Measurements from ENCODE around the gene PSMB7. TPM values are rescaled to one million over a fixed set of nuclear protein-coding genes. Genes with fewer than 3 reads are reported as not detected.

PSMB7 gene
- total RNA-seq, 1 experiment from 2014 or later = 187 TPM

DNA sequence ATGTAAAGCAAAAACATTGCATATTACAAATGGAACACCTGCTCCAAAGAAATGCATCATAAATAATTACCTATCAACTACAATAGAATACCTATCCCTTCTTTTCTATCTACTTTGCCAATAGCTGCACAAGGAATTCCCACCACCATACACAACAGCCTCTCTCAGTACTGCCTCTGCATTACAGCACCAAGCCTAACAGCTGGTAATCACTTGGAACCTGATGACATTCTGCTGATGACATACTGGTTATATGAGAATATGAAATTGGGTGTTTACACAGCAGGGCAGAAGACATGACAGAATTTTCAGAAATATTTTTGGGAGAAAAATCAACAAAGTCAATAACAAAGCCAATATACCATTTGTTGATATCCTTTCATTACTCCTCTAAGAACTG lies 43.2 kb downstream of the PSMB7 start (continued):
- no peak for TF ChIP-seq KAT7 (CRISPR knock-in tag; IDR thresholded peaks at IDR 0.05; ENCODE audit: borderline replicate concordance)
- no peak for TF ChIP-seq ATF3 (CRISPR knock-in tag; conservative IDR thresholded peaks at IDR 0.05)
- TF ChIP-seq CTCF (IDR thresholded peaks at IDR 0.05) = no peak
- no peak for TF ChIP-seq SP1 (CRISPR knock-in tag; conservative IDR thresholded peaks at IDR 0.05)
- TF ChIP-seq ZNF263 (CRISPR knock-in tag; IDR thresholded peaks at IDR 0.05; ENCODE audit: low read depth) = no peak
- TF ChIP-seq, protein P1, sequence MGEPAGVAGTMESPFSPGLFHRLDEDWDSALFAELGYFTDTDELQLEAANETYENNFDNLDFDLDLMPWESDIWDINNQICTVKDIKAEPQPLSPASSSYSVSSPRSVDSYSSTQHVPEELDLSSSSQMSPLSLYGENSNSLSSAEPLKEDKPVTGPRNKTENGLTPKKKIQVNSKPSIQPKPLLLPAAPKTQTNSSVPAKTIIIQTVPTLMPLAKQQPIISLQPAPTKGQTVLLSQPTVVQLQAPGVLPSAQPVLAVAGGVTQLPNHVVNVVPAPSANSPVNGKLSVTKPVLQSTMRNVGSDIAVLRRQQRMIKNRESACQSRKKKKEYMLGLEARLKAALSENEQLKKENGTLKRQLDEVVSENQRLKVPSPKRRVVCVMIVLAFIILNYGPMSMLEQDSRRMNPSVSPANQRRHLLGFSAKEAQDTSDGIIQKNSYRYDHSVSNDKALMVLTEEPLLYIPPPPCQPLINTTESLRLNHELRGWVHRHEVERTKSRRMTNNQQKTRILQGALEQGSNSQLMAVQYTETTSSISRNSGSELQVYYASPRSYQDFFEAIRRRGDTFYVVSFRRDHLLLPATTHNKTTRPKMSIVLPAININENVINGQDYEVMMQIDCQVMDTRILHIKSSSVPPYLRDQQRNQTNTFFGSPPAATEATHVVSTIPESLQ (CRISPR knock-in tag; IDR thresholded peaks at IDR 0.05) = no peak
- TF ChIP-seq ZNF416 (CRISPR knock-in tag; IDR thresholded peaks at IDR 0.05) = no peak
- no peak for TF ChIP-seq ELF4 (CRISPR knock-in tag; IDR thresholded peaks at IDR 0.05; ENCODE audit: low read depth)
- no peak for TF ChIP-seq ZNF423 (CRISPR knock-in tag; IDR thresholded peaks at IDR 0.05)
- no peak for TF ChIP-seq GTF2I (CRISPR knock-in tag; conservative IDR thresholded peaks at IDR 0.05)

- DNase-seq (ENCODE audit: low spot score) (no peak), ATAC-seq (no peak)
- no peak overlapping the region for H3K4me3 Mint-ChIP-seq
- H3K4me1 Mint-ChIP-seq = peaks cover 34% of the 10 kb centered on the region
- ChIA-PET CTCF (interaction anchor here (1.2 to 1.8 kb wide), 2 partner anchors 29 to 330 kb away, joined by 3 to 5 read pairs; no protein-coding TSS in a partner anchor), POLR2A (no interaction called here)
- H3K27me3 Mint-ChIP-seq (ENCODE audit: low read depth) = no peaks in the 10 kb centered on the region
- H3K9me3 Mint-ChIP-seq = peaks cover 6% of the 10 kb centered on the region
- H3K27ac Mint-ChIP-seq = no peak overlapping the region
- H3K36me3 Mint-ChIP-seq = peaks cover 14% of the 10 kb centered on the region
- TF ChIP-seq IRF1 (CRISPR knock-in tag; IDR thresholded peaks at IDR 0.05) (no peak), MAX (CRISPR knock-in tag; IDR thresholded peaks at IDR 0.05) (no peak), KAT7 (CRISPR knock-in tag; IDR thresholded peaks at IDR 0.05; ENCODE audit: borderline replicate concordance) (no peak), ZNF396 (CRISPR knock-in tag; IDR thresholded peaks at IDR 0.05; ENCODE audit: borderline replicate concordance) (no peak), FOXK1 (CRISPR knock-in tag; IDR thresholded peaks at IDR 0.05) (no peak), SMAD4 (CRISPR knock-in tag; IDR thresholded peaks at IDR 0.05) (no peak), SP1 (CRISPR knock-in tag; conservative IDR thresholded peaks at IDR 0.05) (no peak), NFYB (CRISPR knock-in tag; conservative IDR thresholded peaks at IDR 0.05; ENCODE audit: low read depth) (no peak), NR3C1 (CRISPR knock-in tag; conservative IDR thresholded peaks at IDR 0.05; ENCODE audit: low read depth) (no peak), ZNF425 (CRISPR knock-in tag; conservative IDR thresholded peaks at IDR 0.05) (no peak)
- TF ChIP-seq, protein P2, sequence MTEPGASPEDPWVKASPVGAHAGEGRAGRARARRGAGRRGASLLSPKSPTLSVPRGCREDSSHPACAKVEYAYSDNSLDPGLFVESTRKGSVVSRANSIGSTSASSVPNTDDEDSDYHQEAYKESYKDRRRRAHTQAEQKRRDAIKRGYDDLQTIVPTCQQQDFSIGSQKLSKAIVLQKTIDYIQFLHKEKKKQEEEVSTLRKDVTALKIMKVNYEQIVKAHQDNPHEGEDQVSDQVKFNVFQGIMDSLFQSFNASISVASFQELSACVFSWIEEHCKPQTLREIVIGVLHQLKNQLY (CRISPR knock-in tag; IDR thresholded peaks at IDR 0.05) = no peak
- TF ChIP-seq, protein P3, sequence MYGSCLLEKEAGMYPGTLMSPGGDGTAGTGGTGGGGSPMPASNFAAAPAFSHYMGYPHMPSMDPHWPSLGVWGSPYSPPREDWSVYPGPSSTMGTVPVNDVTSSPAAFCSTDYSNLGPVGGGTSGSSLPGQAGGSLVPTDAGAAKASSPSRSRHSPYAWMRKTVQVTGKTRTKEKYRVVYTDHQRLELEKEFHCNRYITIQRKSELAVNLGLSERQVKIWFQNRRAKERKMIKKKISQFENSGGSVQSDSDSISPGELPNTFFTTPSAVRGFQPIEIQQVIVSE (CRISPR knock-in tag; IDR thresholded peaks at IDR 0.05; ENCODE audit: borderline replicate concordance) = no peak
- TF ChIP-seq, protein P4, sequence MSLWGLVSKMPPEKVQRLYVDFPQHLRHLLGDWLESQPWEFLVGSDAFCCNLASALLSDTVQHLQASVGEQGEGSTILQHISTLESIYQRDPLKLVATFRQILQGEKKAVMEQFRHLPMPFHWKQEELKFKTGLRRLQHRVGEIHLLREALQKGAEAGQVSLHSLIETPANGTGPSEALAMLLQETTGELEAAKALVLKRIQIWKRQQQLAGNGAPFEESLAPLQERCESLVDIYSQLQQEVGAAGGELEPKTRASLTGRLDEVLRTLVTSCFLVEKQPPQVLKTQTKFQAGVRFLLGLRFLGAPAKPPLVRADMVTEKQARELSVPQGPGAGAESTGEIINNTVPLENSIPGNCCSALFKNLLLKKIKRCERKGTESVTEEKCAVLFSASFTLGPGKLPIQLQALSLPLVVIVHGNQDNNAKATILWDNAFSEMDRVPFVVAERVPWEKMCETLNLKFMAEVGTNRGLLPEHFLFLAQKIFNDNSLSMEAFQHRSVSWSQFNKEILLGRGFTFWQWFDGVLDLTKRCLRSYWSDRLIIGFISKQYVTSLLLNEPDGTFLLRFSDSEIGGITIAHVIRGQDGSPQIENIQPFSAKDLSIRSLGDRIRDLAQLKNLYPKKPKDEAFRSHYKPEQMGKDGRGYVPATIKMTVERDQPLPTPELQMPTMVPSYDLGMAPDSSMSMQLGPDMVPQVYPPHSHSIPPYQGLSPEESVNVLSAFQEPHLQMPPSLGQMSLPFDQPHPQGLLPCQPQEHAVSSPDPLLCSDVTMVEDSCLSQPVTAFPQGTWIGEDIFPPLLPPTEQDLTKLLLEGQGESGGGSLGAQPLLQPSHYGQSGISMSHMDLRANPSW (CRISPR knock-in tag; conservative IDR thresholded peaks at IDR 0.05; ENCODE audit: low read depth) = no peak
These were observed 44.2 kb downstream of the PSMB7 start for GRCh38 chr9:124370896-124371582.

All from WTC11 (cell line).